Fibroblast of skin of abdomen (primary cell): Measurements from ENCODE around the gene MRPS33.
A peak's percentile ranks its signal among the peaks of the same experiment; 100 is the strongest.
"Not testable (repeated sequence)": the region's sequence is repeated elsewhere in the genome, so short reads cannot be mapped to it uniquely, and the experiment has no call there.

Source experiments
- DNase-seq: peaks from one replicate; pipeline ENCODE4 v3.0.0-alpha.2; 2013

MRPS33 gene

DNA sequence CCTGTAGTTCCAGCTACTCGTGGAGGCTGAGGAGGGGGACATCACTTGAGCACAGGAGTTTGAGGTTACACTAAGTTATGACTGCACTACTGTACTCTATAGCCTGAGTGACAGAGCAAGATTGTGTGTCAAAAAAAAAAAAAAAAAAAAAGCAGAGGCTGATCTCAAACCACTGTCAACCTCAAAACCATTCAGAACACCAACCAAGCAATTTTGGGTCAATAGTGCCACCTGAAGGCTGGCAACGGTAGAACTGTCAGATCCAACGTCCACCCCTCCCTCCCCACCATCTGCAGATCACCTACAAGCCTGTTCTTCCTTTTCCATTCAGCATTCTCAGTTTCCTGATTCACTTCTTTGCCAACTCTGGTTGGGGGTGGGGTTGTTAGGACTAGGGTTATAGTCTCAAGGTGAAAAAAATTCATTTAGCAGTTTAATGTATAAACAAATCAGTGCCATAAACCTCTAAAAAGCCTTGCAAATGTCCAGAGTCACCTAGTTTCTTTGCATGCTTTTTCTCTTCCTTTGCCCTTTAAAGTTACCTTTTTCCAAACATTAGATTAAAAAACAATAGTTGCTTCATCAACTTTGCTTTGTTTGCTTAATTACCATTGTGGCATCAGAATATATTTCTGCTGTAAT, 2.6 kb downstream of the MRPS33 start:
- DNase-seq: peak; percentile 49

DNA sequence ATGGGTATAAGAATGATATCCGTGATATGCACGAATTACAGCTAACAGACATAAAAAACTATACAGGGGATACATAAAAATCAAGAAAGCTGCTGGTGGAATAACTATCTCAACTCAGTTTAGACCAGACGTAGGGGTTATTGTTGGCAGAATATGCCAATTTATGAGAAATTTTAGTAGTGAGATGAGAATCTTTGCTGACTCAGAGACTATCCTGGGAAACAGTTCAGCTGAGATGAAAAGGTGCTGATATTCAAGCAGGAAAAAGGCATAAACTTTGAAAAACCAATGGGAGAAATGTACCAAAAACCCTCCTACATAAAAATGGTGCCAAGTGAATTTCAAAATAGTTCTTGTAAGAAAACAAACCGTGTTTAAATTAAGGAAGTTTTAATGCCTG, 3.3 kb downstream of the MRPS33 start:
- DNase-seq: no peak

DNA sequence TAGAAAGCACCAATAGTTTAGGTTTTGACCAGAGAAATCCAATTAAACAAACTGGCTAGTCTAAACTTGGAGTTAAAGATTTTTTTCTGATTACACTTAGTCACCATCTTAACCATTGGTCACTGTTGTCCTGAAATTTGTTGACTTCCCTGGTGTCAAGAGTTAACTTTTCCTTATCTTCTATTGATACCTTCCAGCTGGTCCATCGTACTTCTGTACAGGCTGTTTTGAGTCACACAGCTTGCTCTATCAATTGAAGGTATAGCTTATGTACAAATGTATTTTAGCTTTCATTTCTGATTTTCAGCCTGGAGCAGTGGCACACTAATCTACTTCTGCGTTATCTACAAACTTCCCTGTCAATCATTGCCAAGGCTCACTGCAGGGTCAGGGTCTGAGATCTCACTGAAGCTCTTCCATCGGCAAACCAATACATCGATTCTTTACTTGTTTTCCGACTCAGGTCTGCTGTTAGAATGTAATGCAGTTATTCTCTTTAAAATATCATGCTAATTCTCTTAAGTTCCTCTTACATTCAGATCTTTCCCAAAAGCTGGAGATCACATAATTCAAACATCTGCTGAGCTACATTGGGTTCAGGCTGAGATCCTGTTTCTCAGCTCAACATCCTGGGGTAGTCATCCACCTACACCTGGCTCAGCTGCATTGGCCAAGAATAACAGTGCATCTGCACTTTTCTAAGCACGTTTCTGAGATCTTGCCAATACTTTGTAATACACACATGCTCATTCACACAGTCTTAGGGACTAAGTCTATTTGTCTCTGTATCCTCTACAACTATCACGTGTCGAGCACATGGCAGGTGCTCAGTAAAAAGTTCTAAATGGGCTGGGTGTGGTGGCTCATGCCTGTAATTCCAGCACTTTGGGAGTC, 11.3 kb downstream of the MRPS33 start:
- DNase-seq: no peak

GRCh38 chr7:141001546-141001945, 13.2 kb downstream of the MRPS33 start:
- DNase-seq: no peak

- no peak for DNase-seq
Measured at GRCh38 chr7:141001122-141001521, 13.6 kb downstream of the MRPS33 start.

GRCh38 chr7:140998715-140999114, 16.0 kb downstream of the MRPS33 start:
- DNase-seq: no peak

DNA sequence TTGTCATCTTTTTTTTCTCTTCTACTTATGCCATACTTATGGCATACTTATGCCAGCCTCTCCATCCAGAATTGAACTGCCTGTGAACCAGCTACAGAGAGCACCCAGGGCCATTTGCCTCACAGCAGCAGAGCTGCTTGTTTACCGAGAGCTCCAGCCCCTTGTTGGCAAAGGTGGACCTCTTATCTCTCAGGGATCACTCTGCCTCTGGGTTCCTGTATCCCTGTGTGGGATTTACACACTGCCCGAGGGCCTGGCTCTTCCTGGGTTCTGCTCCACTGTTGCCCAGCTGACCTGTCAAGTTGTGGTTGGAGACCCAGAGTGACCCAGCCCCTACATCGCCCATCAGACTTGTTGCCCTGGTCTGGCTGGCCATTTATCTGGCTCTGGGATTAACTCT, 22.3 kb downstream of the MRPS33 start:
- no peak for DNase-seq

- no peak for DNase-seq
Measured at GRCh38 chr7:140990193-140990962, 24.4 kb downstream of the MRPS33 start.

- no peak for DNase-seq
Measured at GRCh38 chr7:140989068-140989467, 25.7 kb downstream of the MRPS33 start.

GRCh38 chr7:140983802-140984201, 30.9 kb downstream of the MRPS33 start:
- DNase-seq: no peak

- DNase-seq: no peak
Measured at GRCh38 chr7:140982508-140982907, 32.2 kb downstream of the MRPS33 start.

DNA sequence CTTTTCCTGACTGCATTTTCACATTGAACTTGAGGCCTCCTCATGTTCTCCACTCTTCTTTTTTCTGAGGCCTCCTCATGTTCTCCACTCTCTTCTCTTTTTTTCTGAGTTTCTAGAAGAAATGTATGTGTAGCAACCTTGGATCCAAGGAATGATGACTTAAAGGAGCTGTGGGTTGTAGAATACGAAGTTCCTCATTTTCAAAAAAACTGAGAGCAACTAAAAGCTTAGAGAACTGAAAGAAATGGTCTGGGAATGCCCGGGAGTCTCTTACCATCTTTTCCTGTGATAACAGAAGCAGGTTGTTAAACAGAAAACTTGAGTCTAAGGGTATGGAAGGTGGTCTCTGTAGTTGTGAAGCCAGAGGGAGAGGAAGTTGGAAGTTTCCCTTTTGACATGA, 32.8 kb downstream of the MRPS33 start:
- no peak for DNase-seq

GRCh38 chr7:140977741-140978140, 37.0 kb downstream of the MRPS33 start:
- DNase-seq: no peak

DNA sequence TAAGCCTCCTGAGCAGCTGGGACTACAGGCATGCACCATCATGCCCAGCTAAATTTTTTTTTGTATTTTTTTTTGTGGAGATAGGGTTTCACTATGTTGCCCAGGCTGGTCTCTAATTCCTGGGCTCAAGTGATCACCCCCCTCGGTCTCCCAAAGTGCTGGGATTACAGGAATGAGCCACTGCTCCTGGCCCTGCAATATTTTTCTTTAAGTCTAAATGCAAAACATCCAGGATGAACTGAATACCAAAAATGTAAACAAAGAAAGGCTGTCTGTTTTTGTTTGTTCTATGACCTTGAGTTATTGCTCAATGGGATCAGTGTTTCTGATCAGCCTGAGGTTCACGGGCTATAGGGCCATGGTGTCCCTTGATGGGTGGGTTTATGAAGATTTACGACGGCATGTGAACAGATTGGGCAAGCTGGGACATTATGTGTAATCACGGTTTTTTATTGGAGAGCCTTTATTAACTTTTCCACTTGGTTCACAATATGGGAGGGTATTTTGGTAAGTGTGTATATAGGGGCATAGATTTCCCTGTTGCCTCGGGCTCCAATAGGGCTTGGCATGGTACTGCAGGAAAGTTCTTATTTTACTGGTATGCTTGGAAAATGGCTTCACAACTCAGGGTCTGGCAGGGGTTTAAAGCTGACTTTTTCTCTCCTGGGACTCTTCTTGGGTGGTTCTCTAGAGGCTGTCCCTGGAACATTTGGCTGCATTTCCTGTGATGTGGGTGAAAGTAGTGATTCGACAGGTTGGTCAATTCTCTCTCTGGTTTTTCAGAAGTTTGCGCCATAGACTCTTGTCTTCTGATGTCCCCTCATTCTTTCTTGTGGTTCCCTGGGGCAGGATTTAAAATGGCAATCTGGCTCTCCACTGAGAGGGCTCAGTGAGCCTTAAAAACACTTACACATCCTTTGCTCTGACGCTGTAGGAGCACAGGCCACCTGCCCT, 41.6 kb downstream of the MRPS33 start:
- DNase-seq: no peak

DNA sequence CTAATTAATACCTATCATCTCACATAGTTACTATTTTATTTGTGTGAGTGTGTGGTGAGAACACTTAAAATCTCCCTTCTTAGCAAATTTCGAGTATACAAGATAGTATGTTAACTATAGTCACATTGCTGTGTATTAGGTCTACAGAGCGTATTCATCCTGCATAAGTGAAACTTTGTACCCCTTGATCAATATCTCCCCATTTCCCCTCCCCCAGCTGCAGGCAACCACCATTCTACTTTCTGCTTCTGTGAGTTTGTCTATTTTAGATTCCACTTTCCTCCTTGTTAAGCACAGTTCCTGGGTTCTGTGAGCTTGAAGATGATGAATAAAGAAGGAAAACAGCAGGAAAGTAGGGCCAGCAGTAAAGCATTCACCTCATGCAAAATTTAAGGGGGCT, 42.4 kb downstream of the MRPS33 start:
- DNase-seq: no peak

DNA sequence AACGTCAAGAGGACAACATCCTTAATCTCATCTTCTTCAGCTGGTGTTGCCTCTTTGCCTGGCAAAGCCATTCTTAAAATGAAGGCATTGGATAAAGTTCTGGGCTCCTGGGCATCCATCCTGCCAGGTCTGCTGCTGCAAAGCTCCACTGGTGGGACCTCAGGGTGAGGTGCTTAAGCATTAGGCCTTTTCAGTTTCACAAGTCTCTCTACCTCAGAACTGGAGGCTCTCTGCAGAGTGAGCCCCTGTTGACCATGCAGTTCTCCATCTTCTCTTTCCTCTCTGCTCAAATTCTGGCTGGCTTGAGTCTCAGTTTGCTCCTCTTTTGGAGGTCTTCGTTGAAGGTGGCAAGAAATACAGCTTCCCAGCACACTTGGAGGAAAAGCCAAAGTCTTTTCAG, 47.3 kb downstream of the MRPS33 start:
- no peak for DNase-seq

- DNase-seq: no peak
Measured at GRCh38 chr7:140966561-140967233, 48.1 kb downstream of the MRPS33 start.

- DNase-seq: no peak
Measured at GRCh38 chr7:140961117-140961516, 53.6 kb downstream of the MRPS33 start.

- DNase-seq: not testable (repeated sequence)
Measured at GRCh38 chr7:140956997-140957396, 57.8 kb downstream of the MRPS33 start.
